ENCODE results near the gene VSTM2B.
"Not testable (repeated sequence)": the region's sequence is repeated elsewhere in the genome, so short reads cannot be mapped to it uniquely, and the experiment has no call there.

Gene VSTM2B

GRCh38 chr19:29530540-29531457 is 5.0 kb downstream of the VSTM2B start:
- DNase-seq (ENCODE audit: low read depth in 3 of 3): no peak

- DNase-seq (ENCODE audit: low read depth in 3 of 3): no peak
Measured at GRCh38 chr19:29531458-29532025, 5.7 kb downstream of the VSTM2B start.

DNA sequence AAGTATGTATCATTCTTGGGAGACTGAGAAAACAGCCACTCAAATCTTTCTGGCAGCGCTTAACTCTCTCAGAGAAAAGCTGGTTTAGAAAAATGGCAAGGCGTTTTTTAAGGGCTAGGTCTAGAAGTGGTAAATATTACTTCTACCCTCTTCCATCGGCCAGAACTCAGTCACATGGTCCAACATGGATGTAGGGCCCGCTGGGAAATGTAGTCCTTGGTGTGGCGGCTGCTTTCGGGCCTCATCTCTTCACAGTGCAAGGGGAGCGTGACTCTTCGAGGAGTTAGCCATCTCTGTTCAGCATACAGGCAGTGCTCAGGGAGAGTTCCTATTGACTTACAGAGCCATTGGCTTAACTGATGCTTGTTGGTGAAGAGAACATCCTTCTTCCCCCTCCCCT is 6.3 kb downstream of the VSTM2B start:
- DNase-seq (ENCODE audit: low read depth in 3 of 3): no peak

DNA sequence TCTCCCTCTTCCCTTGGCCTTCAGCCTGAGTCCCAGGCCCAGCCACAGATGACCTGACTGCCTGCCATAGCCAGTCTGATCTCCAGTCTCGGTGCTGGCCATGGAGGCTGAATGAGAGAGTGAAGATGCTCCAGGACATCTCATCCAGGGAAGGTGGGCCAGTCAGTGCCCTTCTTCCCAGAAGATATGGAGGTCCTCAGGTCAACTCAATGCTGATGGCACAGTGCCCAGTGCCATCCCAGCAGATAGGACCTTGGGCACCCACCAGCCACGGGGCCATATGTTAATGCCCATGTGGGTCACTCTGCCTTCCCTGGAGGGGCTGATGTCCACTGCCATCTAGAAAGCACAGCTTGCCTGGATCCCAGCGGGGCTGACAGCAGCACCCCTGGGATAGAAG is 7.2 kb downstream of the VSTM2B start:
- no peak for DNase-seq (ENCODE audit: low read depth in 3 of 3)

GRCh38 chr19:29533578-29534544 is 8.1 kb downstream of the VSTM2B start:
- no peak for DNase-seq (ENCODE audit: low read depth in 3 of 3)

GRCh38 chr19:29535214-29535831 is 9.5 kb downstream of the VSTM2B start:
- DNase-seq (ENCODE audit: low read depth in 3 of 3): no peak

GRCh38 chr19:29535984-29536508 is 10.3 kb downstream of the VSTM2B start:
- DNase-seq (ENCODE audit: low read depth in 3 of 3): no peak

DNA sequence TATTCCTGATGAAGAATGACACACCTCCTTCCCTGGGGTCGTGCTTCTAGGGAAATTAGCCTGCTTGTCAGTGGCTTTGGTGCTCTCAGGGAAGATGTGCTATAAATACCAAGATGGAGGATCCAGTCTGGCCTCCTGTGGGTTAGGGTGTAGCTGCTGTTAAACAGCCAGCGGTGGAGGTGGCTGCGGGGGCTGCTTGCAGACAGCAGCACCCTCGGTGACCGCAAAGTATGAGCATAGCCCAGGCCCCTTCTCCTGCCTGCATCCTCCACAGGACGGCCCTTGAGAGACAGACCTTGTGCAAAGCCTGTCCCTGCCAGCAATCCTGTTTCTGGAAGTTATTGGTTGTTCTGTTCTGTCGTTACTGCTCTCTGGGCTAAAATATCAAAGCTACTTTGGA is 11.4 kb downstream of the VSTM2B start:
- DNase-seq (ENCODE audit: low read depth in 3 of 3): no peak

DNA sequence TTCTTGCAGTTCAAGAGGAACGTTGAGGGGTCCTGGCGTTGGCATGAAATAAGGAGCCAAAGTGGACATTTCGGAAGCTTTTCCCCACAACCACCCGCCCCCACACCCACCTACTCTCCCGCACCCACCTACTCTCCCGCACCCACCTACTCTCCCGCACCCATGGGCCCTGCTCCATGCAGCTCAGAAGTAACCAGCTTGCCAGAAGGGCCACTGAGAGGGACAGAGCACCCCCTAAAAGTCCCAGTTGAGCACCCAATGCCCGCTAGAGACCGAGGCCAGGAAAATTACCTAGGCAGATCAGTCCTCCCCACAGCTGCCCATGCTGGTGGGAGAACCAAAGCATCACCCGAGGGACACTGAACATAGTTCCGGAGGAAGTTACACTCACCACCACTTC is 11.8 kb downstream of the VSTM2B start:
- DNase-seq (ENCODE audit: low read depth in 3 of 3): no peak

DNA sequence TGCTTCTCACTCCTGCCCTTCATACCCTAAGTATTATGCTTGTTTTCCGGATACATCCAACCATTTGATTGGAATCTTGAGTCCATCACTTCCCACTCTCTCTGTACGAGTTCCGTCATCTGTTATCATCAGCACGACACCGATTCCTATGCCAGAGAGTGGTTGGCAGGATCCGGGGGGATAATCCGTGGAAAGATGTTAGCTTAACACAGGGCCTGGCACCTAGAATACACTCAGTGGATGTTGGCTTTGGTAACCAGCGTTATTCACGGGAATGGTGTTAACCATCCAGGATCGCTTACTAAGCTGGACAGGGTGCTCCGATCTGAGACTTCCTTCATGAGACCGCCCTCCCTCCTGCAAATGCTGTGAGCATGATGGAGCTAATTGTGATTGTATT is 12.4 kb downstream of the VSTM2B start:
- DNase-seq (ENCODE audit: low read depth in 3 of 3): no peak

- DNase-seq (ENCODE audit: low read depth in 3 of 3): no peak
Measured at GRCh38 chr19:29538651-29539050, 12.9 kb downstream of the VSTM2B start.

- no peak for DNase-seq (ENCODE audit: low read depth in 3 of 3)
Measured at GRCh38 chr19:29539131-29539530, 13.3 kb downstream of the VSTM2B start.

GRCh38 chr19:29539670-29540069 is 13.9 kb downstream of the VSTM2B start:
- no peak for DNase-seq (ENCODE audit: low read depth in 3 of 3)

DNA sequence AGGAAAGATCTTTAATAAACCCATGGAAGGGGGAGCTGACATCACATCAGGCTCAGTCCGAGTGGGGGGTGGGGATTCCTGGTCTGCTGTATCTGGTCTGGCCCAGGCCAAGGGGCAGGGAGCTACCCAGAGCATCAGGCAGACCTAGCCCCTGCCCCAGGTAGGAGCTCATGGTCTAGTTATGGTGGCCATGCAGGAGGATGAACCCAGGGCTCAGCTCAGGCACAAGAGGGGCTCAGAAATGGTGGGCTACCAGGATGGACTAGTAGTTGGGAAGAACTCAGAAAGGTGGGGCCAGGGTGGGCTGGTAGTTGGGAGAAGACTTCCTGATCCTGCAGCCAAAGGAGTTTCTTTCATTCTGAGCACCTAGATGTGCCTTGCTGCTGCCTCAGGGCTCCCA is 14.3 kb downstream of the VSTM2B start:
- no peak for DNase-seq (ENCODE audit: low read depth in 3 of 3)

DNA sequence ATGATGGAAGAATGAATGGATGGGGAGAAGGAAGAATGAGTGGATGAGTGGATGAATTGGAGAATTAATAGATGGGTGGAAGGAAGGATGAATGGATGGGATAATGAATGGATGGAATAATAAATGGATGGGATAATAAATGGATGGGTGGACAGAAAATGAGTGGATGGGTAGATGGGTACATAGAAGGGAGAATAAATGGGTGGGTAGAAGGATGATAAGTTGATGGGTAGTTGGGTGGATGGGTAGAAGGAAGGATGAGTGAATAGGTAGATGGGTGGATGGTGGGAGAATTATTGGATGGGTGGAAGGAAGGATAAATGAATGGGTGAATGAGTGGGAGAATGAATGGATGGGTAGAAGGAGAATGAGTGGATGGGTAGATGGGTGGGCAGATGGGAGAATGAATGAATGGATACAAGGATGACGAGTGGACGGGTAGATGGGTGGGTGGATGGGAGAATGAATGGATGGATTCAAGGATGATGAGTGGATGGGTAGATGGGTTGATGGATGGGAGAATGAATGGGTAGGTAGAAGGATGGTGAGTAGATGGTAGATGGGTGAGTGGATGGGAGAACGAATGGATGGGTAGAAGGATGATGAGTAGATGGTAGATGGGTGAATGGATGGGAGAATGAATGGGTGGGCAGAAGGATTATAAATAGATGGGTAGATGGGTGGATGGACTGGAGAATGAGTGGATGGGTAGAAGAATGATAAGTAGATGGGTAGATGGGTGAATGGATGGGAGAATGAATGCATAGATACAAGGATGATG is 15.9 kb downstream of the VSTM2B start:
- DNase-seq (ENCODE audit: low read depth in 3 of 3): no peak

GRCh38 chr19:29542327-29542726 is 16.5 kb downstream of the VSTM2B start:
- no peak for DNase-seq (ENCODE audit: low read depth in 3 of 3)

DNA sequence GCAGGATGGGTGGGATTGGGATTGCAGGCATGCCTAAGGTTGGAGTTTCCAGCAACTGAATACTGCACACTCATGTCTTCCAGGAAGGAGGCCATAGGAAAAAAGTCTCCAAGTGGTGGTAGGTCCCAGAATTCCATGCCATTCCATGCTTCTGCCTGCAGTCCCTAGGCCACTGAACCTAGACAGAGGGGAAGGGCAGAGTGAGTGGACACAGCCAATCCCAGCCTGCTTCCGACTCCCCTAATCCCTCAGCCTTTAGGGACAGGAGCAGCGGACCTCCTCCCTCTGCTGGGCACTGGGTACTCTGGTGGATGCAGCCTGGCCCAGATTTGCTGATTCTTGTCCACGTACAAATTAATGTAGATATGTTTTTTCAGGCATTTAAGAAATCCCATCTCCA is 17.0 kb downstream of the VSTM2B start:
- no peak for DNase-seq (ENCODE audit: low read depth in 3 of 3)

GRCh38 chr19:29543381-29543780 is 17.6 kb downstream of the VSTM2B start:
- DNase-seq (ENCODE audit: low read depth in 3 of 3): no peak

DNA sequence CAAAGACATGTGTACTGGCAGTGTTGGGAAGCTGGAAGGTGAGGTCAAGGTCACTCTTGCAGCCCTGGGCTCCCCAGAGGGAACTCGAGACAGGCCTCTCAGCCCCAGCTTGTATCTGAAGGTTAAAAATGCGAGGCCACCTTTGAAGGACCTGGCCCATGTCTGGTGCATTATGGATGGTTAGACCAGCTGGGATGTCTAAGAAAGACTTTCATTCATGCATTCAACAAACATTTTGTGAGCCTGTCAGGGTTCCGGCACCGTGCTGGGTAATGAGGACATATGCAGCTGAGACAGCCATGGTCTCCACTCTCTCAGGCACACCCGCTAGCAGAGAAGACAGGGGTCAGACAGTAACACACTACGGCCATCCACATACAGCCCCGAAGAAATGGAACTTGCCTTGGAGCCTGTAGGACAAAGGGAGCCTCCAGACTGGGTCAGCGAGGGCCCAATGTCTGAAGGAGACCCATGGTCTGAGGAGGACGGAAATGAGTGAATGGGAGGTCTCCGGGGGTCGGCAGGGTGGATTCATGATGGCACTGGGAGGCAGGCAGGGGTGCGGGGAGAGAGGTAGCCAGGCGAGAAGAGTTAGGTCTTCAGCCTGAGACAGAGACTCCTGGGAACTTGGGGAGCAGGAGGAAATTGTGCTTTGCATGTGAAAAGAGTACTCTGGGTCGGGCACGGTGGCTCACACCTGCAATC is 19.0 kb downstream of the VSTM2B start:
- no peak for DNase-seq (ENCODE audit: low read depth in 3 of 3)

DNA sequence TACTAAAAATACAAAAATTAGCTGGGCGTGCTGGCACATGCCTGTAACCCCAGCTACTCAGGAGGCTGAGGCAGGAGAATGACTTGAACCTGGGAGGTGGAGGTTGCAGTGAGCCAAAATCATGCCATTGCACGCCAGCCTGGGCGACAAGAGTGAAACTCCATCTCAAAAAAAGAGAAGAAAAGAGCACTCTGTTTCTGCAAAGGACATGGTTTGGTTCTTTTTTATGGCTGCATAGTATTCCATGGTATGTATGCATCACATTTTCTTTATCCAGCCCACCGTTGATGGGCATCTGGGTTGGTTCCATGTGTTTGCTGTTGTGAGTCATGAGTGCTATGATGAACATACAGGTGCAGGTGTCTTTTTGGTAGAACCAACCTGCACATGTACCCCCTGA is 19.7 kb downstream of the VSTM2B start:
- DNase-seq (ENCODE audit: low read depth in 3 of 3): not testable (repeated sequence)
